GM21390 (cell line): Measurements from ENCODE around the gene DAAM2.

Source experiments
- ATAC-seq: cut with Tn5 transposase; IDR thresholded peaks from one replicate; pipeline ENCODE4 v1.9.1; 2021; ENCODE audit not compliant: unreplicated experiment

The DAAM2 gene

GRCh38 chr6:39947611-39948068, 155.5 kb downstream of the DAAM2 start:
- ATAC-seq, result no peak

DNA sequence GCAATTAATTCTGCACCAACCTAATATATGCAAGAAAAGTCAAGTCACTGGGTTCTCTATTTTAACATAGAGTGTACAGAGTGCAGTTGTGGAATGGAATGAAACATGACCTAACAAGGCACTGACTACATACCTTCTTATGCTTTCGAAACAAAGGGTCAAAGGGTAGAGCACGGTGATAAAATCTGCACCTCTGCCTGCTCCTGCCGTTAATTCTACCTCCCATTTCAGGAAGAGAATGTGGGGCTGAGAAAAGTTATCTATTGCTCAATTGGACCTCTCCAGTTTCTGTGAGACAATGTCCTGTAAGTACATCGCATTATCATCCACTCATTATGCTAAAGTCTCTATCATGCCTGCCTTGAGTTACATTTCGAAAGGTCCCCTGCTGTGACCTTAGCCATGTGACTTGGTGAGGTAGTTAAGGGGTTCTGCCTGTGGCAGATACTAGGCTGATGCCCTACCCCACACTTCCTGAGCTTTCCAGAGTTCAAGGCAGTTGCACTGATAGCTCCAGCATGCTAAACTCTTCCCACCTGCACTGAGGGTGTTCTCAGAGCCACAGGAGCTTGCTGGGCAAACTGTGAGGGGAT, 156.1 kb downstream of the DAAM2 start:
- ATAC-seq, result no peak

GRCh38 chr6:39950125-39950720, 158.0 kb downstream of the DAAM2 start:
- ATAC-seq, result no peak

DNA sequence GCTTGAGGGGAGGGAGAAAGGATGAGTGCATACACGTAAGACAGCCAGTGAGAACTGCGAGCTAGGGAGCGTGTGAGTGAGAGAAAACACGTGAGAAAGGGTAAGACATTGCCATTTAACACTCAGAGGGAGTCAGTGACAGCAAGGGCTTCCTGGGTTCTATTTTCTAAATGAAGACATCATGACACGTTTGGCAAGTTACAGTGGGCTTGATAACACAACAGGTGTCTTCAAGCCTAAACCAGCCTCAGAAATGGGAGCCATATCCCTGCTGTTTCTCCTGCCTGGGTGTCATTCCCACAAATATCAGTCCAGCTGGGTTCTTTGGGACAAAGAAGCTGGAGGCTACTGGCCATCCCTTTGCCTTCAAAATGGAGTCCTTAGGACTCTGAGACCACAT, 159.0 kb downstream of the DAAM2 start:
- no peak for ATAC-seq

DNA sequence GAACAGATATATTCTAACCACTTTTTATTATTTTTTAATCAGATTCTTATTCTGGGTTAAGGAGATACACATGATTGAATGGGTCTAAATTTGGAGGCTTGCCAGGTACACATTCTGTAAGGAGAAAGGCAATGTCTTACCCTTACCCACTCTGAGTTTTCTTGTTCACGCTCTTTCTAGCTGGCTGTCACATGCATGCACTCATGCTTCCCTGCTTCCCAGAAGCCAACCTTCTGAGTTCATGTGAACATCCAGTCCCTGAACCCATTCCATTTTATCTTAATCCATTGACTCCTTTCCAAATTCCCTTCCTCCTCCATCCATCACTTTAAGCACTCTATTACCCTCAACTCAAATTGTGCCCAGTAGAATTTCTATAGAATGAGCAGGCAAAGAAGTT, 159.5 kb downstream of the DAAM2 start:
- no peak for ATAC-seq

- no peak for ATAC-seq
Observed at GRCh38 chr6:39952167-39952566, 160.0 kb downstream of the DAAM2 start.

DNA sequence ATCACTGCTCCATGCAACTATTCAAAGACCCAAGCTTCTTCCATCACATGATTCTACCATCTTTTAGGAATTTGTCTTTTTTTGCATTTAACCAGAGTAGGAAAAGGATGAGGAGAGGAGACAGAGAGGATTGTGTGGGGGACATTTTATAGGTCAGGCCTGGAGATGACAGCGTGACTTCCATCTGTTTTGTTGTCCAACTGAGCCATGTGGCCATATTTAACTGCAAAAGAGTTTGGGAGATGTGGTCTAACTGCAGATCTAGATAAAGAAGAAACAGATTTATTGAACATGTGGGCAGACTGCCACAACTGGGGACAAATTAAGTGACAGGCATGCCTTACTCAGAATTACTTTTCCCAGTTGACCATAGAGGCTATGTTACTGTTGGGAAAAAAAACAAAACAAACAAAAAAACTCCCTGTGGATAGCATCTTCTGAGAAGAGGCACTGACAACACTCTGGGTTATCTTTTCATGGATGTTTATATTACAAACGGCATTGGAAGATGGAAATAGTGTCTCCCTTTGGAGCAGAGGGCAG, 161.0 kb downstream of the DAAM2 start:
- no peak for ATAC-seq
